ENCODE results near the gene DQX1.
A peak's percentile ranks its signal among the peaks of the same experiment; 100 is the strongest.
"Not testable (repeated sequence)": the region's sequence is repeated elsewhere in the genome, so short reads cannot be mapped to it uniquely, and the experiment has no call there.

DQX1 gene

DNA sequence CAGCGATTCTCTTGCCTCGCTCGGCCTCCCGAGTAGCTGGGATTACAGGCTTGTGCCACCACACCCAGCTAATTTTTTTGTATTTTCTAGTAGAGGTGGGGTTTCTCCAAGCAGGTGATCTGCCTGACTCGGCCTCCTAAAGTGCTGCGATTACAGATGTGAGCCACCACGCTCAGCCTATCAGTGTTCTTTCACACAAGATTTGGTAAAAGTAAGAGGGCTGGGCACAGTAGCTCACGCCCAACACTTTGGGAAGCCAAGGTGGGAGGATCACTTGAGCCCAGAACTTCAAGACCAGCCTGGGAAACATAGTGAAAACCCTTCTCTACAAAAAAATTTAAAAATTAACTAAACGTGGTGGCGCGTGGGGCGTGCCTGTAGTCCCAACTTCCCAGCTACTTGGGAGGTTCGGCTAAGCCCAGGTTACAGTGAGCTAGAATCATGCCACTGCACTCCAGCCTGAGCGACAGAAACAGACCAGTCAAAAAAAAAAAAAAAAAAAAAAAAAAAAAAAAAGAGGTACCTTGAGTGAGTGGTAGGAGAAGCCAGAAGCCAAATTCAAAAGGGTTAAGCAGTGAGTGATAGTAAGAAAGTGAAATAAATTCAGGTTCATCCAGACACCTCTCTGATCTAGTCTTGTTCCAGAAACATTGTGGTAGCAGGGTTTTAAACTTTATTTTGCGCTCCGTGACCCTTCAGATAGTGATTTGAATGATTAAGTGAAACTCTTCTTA, 54.5 kb downstream of the DQX1 start:
- TF ChIP-seq, protein P1, sequence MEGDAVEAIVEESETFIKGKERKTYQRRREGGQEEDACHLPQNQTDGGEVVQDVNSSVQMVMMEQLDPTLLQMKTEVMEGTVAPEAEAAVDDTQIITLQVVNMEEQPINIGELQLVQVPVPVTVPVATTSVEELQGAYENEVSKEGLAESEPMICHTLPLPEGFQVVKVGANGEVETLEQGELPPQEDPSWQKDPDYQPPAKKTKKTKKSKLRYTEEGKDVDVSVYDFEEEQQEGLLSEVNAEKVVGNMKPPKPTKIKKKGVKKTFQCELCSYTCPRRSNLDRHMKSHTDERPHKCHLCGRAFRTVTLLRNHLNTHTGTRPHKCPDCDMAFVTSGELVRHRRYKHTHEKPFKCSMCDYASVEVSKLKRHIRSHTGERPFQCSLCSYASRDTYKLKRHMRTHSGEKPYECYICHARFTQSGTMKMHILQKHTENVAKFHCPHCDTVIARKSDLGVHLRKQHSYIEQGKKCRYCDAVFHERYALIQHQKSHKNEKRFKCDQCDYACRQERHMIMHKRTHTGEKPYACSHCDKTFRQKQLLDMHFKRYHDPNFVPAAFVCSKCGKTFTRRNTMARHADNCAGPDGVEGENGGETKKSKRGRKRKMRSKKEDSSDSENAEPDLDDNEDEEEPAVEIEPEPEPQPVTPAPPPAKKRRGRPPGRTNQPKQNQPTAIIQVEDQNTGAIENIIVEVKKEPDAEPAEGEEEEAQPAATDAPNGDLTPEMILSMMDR (IDR thresholded peaks at IDR 0.05; ENCODE audit: insufficient read depth, low read depth, low read length, missing control alignments), result no peak
- peak overlapping the region; percentile 87 for H3K4me3 ChIP-seq (ENCODE audit: low read depth, low read length)
- no peak for DNase-seq (ENCODE audit: low read depth)

DNA sequence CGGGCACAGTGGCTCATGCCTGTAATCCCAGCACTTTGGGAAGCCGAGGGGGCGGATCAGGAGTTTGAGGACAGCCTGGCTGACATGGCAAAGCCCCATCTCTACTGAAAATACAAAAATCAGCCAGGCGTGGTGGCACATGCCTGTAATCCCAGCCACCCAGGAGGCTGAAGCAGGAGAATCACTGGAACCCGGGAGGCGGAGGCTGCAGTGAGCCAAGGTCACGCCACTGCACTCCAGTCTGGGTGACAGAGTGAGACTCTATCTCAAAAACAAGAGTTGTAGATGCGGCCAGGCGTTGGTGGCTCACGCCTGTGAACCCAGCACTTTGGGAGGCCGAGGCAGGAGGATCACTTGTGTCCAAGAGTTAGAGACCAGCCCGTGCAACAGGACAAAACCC, 55.3 kb downstream of the DQX1 start:
- not testable (repeated sequence) for DNase-seq (ENCODE audit: low read depth); H3K4me3 ChIP-seq (ENCODE audit: low read depth, low read length)

Data from GM12865 (cell line).